ENCODE measurements around the gene THRA.
A peak's percentile ranks its signal among the peaks of the same experiment; 100 is the strongest.

Gene THRA

DNA sequence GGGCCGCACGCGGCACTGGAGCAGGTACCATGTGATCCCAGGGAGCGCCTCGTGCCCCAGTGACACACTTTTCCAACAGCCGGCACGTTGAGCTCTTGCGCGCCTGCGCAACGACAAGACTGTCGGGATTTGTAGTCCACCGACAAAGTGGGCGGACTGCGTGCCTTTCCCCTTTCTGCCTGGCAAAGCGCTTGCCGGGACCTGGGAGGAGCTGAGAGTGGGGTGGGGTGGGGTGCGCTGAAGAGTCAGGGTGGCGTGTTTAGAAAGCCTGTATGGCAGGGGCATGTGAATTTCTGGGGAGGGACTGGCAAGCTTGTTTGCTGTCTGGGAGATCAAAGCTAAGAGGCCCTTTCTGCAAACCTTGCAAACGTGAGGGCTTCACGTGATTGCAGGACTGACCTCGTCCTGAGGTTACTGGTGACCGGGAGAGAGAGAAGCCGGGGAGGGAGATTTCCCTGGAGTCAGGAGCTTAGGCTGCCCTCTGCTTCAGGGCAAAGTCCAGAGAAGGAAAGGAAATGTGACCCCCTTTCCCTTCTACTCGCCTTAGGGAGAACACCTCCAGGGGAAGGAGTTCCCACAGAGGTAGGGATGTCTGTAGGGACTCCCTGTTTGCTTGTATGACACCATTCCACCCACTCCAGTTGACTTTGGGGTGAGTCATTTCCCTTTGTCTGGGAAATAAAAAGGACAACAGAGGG, 38.1 kb downstream of the THRA start:
- peak; percentile 98 for DNase-seq

- DNase-seq: no peak
Measured at GRCh38 chr17:40101367-40102210, 38.8 kb downstream of the THRA start.

GRCh38 chr17:40103071-40103661, 40.4 kb downstream of the THRA start:
- DNase-seq: no peak

DNA sequence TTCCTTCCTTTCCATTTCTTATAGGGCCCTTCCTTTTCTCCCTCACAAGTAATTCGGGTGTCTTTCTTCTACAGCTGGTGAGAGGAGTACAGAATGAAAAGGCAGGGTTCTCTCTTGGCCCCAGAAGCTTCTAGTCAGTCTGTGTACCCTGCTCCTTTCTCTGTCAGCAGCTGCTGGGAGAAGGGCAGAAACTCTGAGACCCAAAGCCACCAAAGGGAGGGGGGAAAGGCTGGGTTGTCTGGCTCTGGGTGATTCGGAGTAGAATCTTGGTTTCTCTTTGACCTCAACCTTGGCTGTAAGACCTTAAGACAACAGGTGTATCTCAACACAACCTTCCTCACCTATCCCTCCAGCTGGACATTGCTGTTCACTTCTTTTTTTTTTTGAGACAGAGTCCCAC, 40.9 kb downstream of the THRA start:
- no peak for DNase-seq

DNA sequence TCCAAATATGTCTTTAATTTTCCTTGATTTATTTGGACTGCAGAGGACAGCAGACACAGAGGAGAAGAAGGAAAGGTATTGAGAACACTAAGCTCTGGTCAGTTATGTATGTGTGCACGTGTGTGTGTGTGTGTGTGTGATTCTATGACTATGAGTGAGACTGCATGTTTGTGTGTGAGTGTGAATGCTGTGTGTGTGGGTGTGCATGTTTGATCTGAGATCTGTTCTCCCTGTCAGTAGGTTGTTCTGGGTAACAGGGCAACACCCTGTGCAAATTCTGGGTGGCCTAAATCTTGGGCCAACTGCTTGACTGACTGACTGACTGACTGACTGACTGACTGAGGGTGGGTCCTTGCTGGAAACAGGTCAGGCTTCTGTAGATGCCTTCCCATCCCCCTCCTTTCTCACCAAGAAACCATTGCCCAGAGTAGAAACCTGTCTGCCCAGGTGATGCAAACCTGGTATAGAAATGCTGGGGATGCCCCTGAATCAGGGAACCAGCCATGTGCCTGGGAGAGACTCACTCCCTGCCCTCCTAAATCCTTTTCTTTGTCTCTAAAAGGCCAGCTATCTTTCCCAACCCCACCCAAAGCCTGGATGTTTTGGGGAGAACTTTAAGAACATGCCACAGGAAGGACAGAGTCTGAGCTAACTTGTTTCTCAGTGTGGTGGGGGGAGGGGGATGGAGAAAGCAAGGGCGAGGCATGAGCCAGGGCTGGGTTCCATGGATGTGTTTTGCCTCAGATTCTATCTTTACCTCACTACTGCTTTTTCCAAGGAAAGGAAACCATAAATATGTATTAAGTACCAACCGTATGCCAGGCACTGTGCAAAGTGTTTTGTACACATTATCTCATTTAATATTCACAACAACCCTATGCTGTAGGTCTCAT, 42.1 kb downstream of the THRA start:
- no peak for DNase-seq

- no peak for DNase-seq
Measured at GRCh38 chr17:40105861-40106759, 43.3 kb downstream of the THRA start.

DNA sequence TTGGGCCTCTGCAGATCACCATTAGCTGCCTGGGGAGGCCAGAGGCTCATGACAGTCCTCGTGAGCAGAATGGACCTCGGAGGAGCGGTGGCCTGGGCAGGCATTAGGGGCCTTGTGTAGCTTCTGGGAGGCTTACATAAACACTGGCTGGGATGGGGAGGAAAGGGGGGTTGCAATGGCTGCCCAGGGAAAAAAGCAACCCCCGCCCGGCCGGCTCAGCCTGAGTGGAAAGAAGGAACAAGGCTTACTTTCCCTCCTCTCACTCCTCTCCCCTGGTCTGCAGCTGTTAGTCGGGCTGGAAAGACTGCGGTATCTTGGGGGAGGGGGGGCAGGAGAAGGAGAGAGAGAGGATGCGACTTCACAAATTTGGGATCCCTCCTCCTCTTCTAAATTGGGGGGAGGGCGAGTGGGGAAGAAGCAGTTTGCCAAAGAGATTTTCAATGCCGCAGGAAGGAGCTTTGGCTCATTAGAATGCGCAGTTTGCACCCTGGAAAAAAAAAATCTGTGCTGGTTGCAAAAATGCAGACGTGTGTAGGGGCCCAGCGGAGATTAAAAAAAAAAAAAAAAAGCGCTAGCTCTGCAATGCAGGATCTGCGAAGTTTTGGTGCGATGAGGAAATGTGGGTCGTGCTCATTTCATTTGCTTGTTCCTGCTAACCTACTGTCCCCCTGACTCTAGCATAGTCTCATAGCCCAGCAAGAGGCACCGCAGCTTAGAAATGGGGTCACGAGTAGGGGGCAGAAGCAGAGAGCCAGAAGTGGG, 44.2 kb downstream of the THRA start:
- no peak for DNase-seq

- DNase-seq: no peak
Measured at GRCh38 chr17:40107522-40108174, 44.9 kb downstream of the THRA start.

DNA sequence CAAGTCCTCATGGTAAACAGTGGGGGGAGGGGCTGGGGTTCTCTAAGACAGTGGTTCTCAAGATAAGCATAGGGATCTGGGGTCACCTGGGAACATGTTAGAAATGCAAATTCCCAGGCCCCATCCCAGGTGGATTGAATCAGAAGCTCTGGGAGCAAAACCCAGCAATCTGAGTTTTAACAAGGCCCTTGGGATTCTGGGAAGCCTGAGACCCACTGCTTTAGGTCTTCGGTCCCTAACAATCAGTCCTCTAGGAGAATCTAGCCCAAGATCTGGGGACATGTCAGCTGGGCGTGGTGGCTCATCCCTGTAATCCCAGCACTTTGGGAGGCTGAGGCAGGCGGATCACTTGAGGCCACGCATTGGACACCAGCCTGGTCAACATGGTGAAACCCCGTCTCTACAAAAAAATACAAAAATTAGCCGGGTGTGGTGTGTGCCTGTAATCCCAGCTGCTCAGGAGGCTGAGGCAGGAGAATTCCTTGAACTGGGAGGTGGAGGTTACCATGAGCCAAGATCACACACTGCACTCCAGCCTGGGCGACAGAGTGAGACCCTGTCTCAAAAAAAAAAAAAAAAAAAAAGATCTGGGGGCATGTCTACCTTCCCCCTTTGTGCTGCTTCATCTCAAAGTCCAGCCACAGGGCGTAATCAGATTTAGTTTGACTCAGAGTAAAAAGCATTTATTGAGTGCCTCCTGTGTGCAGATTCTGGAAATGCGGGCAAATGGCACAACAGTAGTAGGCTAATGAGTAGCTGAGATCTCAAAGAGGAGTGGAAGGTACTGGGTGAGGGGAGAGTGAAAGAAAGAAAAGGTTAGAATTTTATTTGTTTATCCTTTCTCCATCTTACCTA, 46.4 kb downstream of the THRA start:
- no peak for DNase-seq

DNA sequence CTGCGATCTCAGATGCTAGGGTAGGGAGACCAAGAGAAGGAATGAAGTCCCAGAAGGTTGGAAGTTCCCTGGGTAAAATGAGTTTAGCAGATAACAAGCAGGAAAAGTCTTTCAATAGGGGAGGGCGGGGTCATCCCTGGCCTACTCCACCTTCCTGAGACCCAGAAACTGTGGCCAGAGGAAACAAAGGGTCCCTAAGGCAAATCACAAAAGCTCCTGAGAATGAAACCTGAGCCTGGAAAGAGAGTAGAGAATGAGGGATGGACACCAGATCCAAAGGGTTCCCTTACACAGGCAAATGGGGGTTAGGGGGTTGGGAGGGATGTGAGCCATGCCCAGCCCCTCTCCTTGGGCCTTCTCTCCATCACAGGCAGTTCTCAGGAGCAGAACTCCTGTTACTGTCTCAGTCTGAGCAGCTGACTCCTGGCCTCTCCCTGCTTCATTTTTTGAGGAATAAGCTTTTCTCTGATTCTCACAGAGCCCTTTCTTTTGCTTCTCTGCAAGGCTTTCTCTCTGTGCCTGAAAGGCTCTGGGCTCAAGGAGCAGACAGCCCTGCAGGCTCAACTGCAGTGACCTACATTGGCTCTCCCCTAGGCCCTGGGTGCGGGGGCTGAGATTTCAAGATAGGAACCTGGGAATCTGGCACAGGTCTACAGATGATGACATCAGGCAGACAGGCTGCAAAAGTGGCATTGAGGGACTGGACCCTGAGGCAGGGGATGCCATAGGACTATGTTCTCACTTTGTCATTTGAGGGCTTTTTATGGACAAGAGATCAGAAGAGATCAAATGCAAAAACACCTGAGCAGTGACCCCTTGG, 47.5 kb downstream of the THRA start:
- DNase-seq: no peak

DNA sequence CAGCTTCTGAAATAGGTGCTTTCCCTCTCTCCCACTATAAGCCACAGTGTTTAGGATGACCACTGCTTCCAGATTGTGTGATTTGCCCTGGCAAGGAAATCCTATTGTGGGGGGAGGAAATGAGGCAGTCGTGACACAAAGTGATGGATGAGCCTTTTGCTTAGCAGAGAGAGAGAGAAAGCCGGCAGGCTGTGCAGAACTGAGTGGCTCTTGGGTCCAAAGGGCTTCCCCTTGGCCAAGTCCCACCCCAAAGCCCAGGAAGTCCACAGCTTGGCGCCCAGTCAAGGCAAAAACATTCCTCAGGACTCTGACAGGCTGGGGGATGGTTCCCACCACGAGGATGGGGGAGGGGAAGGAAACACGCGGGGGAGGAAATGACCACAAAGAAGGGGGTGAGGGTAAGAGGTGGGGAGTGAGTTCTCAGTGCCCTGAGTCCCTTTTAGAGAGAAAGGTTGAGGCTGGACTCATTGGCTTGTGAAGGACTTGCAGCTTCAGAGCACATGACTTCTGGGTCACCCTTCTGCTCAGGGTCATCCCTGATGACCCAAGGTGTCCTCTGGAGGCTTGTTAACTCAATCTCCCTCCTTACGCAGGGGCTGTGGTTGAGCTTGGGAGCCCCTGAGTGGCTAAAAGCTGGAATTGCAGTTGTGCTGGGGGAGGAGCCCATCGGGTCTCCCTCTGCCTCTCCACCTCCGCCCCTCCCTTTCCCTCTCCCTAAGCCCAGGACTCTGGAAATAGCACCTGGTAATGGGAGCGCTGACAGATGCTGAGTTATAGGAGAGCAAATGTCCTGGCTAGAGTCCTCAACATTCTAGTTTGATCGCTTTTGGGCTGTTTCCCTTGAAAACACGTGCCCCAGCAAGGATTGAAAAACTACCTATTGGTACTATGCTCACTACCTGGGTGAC, 48.7 kb downstream of the THRA start:
- DNase-seq: peak; percentile 96

DNA sequence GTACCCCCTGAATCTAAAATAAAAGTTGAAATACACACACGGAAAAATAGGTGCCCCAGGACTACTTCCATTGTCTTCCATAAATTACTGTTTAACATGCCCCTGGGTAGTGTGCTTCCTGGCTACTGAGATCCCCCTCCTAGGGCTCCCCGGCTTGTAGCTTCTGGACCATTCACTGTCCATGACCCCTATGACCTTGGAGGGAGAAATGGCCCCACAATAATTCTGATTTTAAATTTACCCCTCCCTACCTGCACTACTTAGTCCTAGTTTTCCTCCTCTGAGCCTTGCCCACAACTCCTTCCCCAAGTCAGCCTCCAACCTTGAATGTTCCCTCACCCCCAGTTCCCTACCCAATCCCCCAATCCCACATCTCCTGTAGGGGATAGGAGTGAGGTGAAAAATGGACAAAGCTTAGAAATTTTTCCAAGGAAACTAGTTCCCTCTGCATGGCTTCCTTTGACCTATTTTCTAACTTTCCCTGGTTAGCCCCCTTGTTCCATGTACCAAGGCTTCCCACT, 49.5 kb downstream of the THRA start:
- DNase-seq: no peak

GRCh38 chr17:40112718-40113109, 49.9 kb downstream of the THRA start:
- DNase-seq: no peak

DNA sequence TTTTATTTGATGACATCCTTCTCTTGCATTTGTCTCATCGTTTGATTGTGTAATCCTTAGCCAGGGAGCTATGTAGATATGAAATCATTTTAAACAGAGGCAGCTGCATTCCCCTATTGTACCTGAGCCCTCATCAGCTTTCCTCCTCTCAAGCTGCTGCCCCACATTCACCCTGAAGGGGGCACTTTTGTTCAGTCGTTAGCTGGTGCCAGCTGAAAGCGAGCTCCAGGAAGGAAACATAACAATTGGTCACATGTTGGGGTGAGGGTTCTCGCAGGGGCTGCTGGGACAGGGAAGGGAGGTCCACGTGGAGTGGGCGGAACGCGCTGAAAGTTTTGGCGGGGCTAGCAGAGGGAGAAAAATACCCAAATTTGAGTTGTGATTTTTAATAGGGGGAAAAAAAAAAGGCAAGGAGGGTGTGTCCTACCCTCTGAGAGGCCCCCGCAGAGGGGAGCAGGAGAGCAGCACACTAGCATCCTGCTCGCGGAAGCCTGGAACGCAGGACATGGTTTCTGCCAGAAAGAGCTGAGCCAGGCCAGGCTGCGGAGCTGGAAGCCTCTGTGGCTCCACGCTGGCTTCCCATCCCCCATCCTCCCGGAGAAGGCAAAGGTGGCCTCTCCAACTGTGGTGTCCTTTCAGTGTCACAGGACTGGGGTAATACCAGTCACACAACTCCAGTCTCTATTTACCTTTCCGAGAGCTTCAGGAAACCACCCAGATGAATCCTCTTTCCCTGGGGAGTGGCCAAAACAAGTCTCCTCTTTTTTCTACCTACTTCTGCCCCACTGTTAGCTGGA, 50.5 kb downstream of the THRA start:
- DNase-seq: peak; percentile 92

DNA sequence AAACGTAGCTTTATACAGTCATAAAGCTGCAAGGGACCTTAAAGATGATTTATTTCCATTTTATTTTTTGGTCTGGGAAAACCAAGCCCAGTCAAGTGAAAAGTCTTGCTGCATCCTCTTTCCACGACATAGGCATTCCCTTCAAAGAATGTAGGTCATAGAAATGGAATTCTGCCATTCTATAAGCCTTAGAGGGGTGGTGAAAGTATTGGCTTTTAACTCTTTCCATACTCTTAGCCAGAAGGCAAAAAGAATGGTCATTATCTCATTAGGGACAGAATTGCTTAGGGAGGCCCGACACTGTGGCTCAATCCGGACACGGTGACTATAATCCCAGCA, 51.1 kb downstream of the THRA start:
- DNase-seq: no peak

- no peak for DNase-seq
Measured at GRCh38 chr17:40115101-40115436, 52.3 kb downstream of the THRA start.
